Measurements from ENCODE around the gene GALNS. TPM values are rescaled to one million over a fixed set of nuclear protein-coding genes. Genes with fewer than 3 reads are reported as not detected.
A peak's percentile ranks its signal among the peaks of the same experiment; 100 is the strongest.

The GALNS gene
- total RNA-seq, 1 donor from 2014 or later = 24.7 TPM

- TF ChIP-seq CTCF (IDR thresholded peaks at IDR 0.05; ENCODE audit: unreplicated experiment) = no peak
- H3K4me3 Mint-ChIP-seq (ENCODE audit: unreplicated experiment) = peak overlapping the region; percentile 21
- no peak for DNase-seq (ENCODE audit: low spot score)
- H3K27ac Mint-ChIP-seq (ENCODE audit: unreplicated experiment) = no peak overlapping the region
- H3K36me3 Mint-ChIP-seq (ENCODE audit: low read depth, unreplicated experiment) = no peaks in the 10 kb centered on the region
- H3K4me1 Mint-ChIP-seq (ENCODE audit: unreplicated experiment) = peaks cover 28% of the 10 kb centered on the region
- H3K9me3 Mint-ChIP-seq (ENCODE audit: unreplicated experiment) = no peaks in the 10 kb centered on the region
- H3K27me3 Mint-ChIP-seq (ENCODE audit: unreplicated experiment) = peaks cover 2% of the 10 kb centered on the region
These were observed 79.1 kb downstream of the GALNS start for GRCh38 chr16:88777471-88778270.

GRCh38 chr16:88775825-88776224 is 80.9 kb downstream of the GALNS start:
- peaks cover 11% of the 10 kb centered on the region for H3K4me1 Mint-ChIP-seq (ENCODE audit: unreplicated experiment)
- H3K9me3 Mint-ChIP-seq (ENCODE audit: unreplicated experiment) = no peaks in the 10 kb centered on the region
- H3K27ac Mint-ChIP-seq (ENCODE audit: unreplicated experiment) = no peak overlapping the region

GRCh38 chr16:88774544-88775393 is 82.0 kb downstream of the GALNS start:
- Mint-ChIP-seq H3K9me3 (ENCODE audit: unreplicated experiment) (no peaks in the 10 kb centered on the region), H3K27me3 (ENCODE audit: unreplicated experiment) (no peaks in the 10 kb centered on the region), H3K27ac (ENCODE audit: unreplicated experiment) (peak overlapping the region; percentile 30), H3K4me1 (ENCODE audit: unreplicated experiment) (peaks cover 6% of the 10 kb centered on the region), H3K4me3 (ENCODE audit: unreplicated experiment) (no peak overlapping the region), H3K36me3 (ENCODE audit: low read depth, unreplicated experiment) (no peaks in the 10 kb centered on the region)
- no peak for TF ChIP-seq CTCF (IDR thresholded peaks at IDR 0.05; ENCODE audit: unreplicated experiment)
- no peak for DNase-seq (ENCODE audit: low spot score)

More at GRCh38 chr16:88775825-88776224, 80.9 kb downstream of the GALNS start:
- Mint-ChIP-seq H3K4me3 (ENCODE audit: unreplicated experiment) (no peak overlapping the region), H3K36me3 (ENCODE audit: low read depth, unreplicated experiment) (no peaks in the 10 kb centered on the region), H3K27me3 (ENCODE audit: unreplicated experiment) (no peaks in the 10 kb centered on the region)
- TF ChIP-seq CTCF (IDR thresholded peaks at IDR 0.05; ENCODE audit: unreplicated experiment) = no peak
- DNase-seq (ENCODE audit: low spot score) = no peak

GRCh38 chr16:88773812-88774291 is 82.9 kb downstream of the GALNS start:
- no peak for DNase-seq (ENCODE audit: low spot score)
- no peaks in the 10 kb centered on the region for H3K36me3 Mint-ChIP-seq (ENCODE audit: low read depth, unreplicated experiment)
- H3K4me1 Mint-ChIP-seq (ENCODE audit: unreplicated experiment) = peaks cover 12% of the 10 kb centered on the region
- TF ChIP-seq CTCF (IDR thresholded peaks at IDR 0.05; ENCODE audit: unreplicated experiment) = no peak
- no peak overlapping the region for H3K27ac Mint-ChIP-seq (ENCODE audit: unreplicated experiment)
- no peaks in the 10 kb centered on the region for H3K9me3 Mint-ChIP-seq (ENCODE audit: unreplicated experiment)
- H3K27me3 Mint-ChIP-seq (ENCODE audit: unreplicated experiment) = peaks cover 4% of the 10 kb centered on the region
- H3K4me3 Mint-ChIP-seq (ENCODE audit: unreplicated experiment) = no peak overlapping the region

All from endothelial cell (in vitro differentiated cells).